ENCODE measurements around the gene TMEM47. TPM values are rescaled to one million over a fixed set of nuclear protein-coding genes. Genes with fewer than 3 reads are reported as not detected.

Gene TMEM47
- total RNA-seq (2021) (14.9 to 24.4 TPM (median 15.7 TPM) in 3 replicates), Bru-seq, nascent RNA (percentile 78 among the genes with signal in this experiment)
- long read RNA-seq, experiment 1, full-length matches to known transcripts = 145 of 162 reads
- long read RNA-seq, experiment 1, partial matches to known transcripts = 12 of 162 reads
- long read RNA-seq, experiment 1, other reads (novel, unspliced or antisense) = 5 of 162 reads
- long read RNA-seq, experiment 2, full-length matches to known transcripts = 20 of 40 reads
- long read RNA-seq, experiment 2, partial matches to known transcripts = 0 of 40 reads
- long read RNA-seq, experiment 2, other reads (novel, unspliced or antisense) = 20 of 40 reads
- long read RNA-seq, experiment 3, partial matches to known transcripts = 1 of 1 reads
- long read RNA-seq, experiment 3, other reads (novel, unspliced or antisense) = 0 of 1 reads

DNA sequence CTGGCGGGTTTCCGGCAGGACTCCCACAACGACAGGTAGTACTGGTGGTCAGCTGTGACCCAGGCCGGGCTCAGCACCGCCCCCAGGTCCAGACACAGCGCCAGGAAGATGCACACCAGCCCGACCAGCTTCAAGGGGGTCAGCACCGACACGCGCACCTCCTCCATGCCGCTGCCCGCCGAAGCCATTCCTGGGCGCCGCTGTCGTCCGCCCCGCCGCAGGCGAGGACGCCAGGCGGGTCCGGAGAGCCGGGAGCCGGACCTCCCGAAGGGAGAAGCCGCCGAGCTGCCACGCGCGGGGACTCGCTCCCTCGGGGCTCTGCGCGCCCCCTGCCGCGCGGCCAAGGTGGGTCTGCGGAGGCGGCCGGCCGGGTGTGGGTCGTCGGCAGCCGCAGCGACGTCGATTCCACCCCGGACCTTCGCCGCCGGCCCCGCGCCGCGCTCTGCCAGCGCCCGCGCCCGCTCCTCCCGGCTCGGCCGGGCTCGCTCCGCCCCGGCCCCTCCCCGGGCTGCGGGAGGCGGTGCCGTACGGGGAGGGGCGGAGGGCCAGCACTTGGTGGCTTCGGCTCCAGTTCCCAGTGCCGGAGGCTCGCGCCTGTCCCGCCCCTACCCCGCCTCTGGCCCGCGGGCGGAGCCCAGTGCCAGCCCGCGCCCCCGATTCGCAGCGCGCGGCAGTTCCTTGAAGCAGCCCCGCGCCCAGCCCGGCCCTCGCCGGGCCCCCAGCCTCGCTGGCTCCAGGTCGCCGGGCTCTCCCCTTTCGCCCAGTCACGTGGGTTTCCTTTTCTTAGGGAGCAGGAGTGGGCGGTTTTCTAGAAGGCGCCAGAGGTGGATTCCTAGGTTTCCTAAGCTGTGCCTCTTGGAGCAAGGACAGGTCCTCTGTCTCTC is at the start of gene TMEM47:
Gene TMEM47, minus strand, starts transcription at position 444 of the 884 bp plus-strand sequence. Its CDS starts 256 bp downstream, at position 188.
- H3K27me3 Mint-ChIP-seq (ENCODE audit: low read depth) = peaks cover 7% of the 10 kb centered on the region; the same call in 1 of the 2 replicates
- ATAC-seq (peak; percentile 92), DNase-seq (ENCODE audit: low spot score) (peak; percentile 84)
- POLR2A ChIA-PET = no interaction called here
- H3K4me1 Mint-ChIP-seq = peaks cover 37% of the 10 kb centered on the region
- peak within 1 kb of the TSS; percentile 32; the same call in 1 of the 2 replicates for H3K27ac Mint-ChIP-seq
- peaks cover 9% of the 10 kb centered on the region for H3K9me3 Mint-ChIP-seq
- peaks cover 8% of the 10 kb centered on the region; the same call in 1 of the 2 replicates for H3K36me3 Mint-ChIP-seq
- H3K4me3 Mint-ChIP-seq = peak within 1 kb of the TSS; percentile 93
- TF ChIP-seq, protein P1, sequence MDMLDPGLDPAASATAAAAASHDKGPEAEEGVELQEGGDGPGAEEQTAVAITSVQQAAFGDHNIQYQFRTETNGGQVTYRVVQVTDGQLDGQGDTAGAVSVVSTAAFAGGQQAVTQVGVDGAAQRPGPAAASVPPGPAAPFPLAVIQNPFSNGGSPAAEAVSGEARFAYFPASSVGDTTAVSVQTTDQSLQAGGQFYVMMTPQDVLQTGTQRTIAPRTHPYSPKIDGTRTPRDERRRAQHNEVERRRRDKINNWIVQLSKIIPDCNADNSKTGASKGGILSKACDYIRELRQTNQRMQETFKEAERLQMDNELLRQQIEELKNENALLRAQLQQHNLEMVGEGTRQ (CRISPR knock-in tag; IDR thresholded peaks at IDR 0.05) = peak; percentile 83
- TF ChIP-seq ZNF671 (CRISPR knock-in tag; IDR thresholded peaks at IDR 0.05) (no peak), ZNF121 (CRISPR knock-in tag; IDR thresholded peaks at IDR 0.05) (no peak), CREM (CRISPR knock-in tag; IDR thresholded peaks at IDR 0.05) (0 out of 2 replicates have a peak, but pooled peaks have one; percentile 12), ESRRA (CRISPR knock-in tag; IDR thresholded peaks at IDR 0.05; ENCODE audit: borderline replicate concordance) (no peak), CBFB (CRISPR knock-in tag; IDR thresholded peaks at IDR 0.05; ENCODE audit: low read depth) (no peak), JUN (CRISPR knock-in tag; IDR thresholded peaks at IDR 0.05) (no peak), SP1 (CRISPR knock-in tag; conservative IDR thresholded peaks at IDR 0.05) (peak; percentile 69)
- TF ChIP-seq, protein P2, sequence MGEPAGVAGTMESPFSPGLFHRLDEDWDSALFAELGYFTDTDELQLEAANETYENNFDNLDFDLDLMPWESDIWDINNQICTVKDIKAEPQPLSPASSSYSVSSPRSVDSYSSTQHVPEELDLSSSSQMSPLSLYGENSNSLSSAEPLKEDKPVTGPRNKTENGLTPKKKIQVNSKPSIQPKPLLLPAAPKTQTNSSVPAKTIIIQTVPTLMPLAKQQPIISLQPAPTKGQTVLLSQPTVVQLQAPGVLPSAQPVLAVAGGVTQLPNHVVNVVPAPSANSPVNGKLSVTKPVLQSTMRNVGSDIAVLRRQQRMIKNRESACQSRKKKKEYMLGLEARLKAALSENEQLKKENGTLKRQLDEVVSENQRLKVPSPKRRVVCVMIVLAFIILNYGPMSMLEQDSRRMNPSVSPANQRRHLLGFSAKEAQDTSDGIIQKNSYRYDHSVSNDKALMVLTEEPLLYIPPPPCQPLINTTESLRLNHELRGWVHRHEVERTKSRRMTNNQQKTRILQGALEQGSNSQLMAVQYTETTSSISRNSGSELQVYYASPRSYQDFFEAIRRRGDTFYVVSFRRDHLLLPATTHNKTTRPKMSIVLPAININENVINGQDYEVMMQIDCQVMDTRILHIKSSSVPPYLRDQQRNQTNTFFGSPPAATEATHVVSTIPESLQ (CRISPR knock-in tag; IDR thresholded peaks at IDR 0.05) = no peak
- TF ChIP-seq, protein P3, sequence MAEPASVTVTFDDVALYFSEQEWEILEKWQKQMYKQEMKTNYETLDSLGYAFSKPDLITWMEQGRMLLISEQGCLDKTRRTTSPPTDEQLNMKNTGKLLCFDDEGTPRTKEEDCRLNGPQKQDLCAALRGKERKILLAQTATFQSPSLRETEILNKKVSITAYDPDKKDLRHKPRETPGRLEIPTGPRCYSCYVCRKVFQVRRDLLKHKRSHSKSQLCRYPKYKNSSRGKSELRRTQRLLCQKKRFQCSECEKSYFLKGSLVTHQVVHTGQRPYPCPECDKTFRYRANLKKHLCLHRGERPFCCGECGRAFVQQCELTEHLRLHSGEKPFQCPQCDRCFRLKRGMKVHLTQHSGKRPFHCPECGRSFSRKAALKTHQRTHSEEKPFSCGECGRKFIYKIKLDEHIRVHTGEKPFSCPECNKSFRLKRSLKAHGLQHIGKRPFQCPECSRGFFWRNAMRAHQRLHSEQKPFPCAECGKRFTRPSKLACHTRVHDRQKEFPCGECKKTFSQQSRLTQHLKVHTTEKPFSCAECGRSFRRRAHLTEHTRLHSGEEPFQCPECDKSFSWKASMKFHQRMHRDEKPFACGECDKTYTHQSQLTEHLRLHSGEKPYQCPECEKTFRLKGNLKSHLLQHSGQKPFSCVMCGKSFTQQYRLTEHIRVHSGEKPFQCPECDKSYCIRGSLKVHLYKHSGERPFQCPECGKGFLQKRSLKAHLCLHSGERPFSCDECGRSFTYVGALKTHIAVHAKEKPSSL (CRISPR knock-in tag; conservative IDR thresholded peaks at IDR 0.05) = no peak
- TF ChIP-seq, protein P4, sequence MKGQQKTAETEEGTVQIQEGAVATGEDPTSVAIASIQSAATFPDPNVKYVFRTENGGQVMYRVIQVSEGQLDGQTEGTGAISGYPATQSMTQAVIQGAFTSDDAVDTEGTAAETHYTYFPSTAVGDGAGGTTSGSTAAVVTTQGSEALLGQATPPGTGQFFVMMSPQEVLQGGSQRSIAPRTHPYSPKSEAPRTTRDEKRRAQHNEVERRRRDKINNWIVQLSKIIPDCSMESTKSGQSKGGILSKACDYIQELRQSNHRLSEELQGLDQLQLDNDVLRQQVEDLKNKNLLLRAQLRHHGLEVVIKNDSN (CRISPR knock-in tag; IDR thresholded peaks at IDR 0.05) = peak; percentile 78
- CTCF ChIA-PET = interaction anchor here (1.0 kb wide), 1 partner anchor 19 kb away, joined by 3 read pairs; no protein-coding TSS in a partner anchor

DNA sequence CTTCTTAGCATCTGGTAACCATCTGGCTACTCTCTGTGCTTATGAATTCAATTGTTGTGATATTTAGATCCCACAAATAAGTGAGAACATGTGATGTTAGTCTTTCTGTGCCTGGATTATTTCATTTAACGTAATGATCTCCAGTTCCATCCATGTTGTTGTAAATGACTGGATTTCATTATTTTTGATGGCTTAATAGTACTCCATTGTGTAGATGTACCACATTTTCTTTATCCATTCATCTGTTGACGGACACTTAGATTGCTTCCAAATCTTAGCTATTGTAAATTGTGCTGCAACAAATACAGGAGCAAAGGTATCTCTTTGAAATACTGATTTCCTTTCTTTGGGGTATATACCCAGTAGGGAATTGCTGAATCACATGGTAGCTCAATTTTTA is 30.0 kb upstream of the TMEM47 start:
- CTCF ChIA-PET = no interaction called here
- no peak overlapping the region for H3K4me3 Mint-ChIP-seq
- H3K4me1 Mint-ChIP-seq = no peaks in the 10 kb centered on the region
- ATAC-seq = no peak
- no peak for TF ChIP-seq FOXP1 (CRISPR knock-in tag; IDR thresholded peaks at IDR 0.05; ENCODE audit: borderline replicate concordance)
- no peak for TF ChIP-seq HMGA2 (CRISPR knock-in tag; IDR thresholded peaks at IDR 0.05)
- no peak for TF ChIP-seq ZNF671 (CRISPR knock-in tag; IDR thresholded peaks at IDR 0.05)
- peaks cover 11% of the 10 kb centered on the region for H3K9me3 Mint-ChIP-seq
- H3K36me3 Mint-ChIP-seq = no peaks in the 10 kb centered on the region
- POLR2A ChIA-PET = no interaction called here
- H3K27me3 Mint-ChIP-seq (ENCODE audit: low read depth) = no peaks in the 10 kb centered on the region
- DNase-seq (ENCODE audit: low spot score) = no peak
- no peak overlapping the region for H3K27ac Mint-ChIP-seq

DNA sequence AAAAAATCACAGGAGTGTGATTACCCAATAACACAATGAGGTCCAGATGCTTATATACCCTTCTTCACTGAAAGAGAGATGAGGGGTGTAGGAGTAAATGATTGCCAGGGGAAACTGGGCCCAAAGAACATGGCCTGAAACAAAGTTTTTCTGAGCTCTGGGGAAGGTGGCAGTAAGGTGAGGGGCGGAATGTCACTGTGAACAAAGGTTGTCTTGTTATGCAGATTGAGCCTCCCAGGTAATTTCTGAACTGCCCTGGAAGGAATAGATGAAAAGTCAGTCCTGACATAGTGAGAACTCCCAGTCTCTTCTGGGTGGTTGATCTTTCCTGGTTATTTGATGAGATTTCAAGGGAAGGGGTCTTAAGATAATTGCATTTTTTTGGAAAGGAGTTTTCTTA is 2.5 kb upstream of the TMEM47 start:
- H3K9me3 Mint-ChIP-seq = peaks cover 9% of the 10 kb centered on the region
- H3K27ac Mint-ChIP-seq = peak overlapping the region; percentile 87; the same call in 1 of the 2 replicates
- ATAC-seq (no peak), DNase-seq (ENCODE audit: low spot score) (no peak)
- peaks cover 7% of the 10 kb centered on the region; the same call in 1 of the 2 replicates for H3K27me3 Mint-ChIP-seq (ENCODE audit: low read depth)
- H3K36me3 Mint-ChIP-seq = peaks cover 8% of the 10 kb centered on the region; the same call in 1 of the 2 replicates
- H3K4me3 Mint-ChIP-seq = no peak overlapping the region
- H3K4me1 Mint-ChIP-seq = peaks cover 21% of the 10 kb centered on the region
- CTCF ChIA-PET = no interaction called here
- POLR2A ChIA-PET = no interaction called here
- TF ChIP-seq NFE2L1 (CRISPR knock-in tag; IDR thresholded peaks at IDR 0.05) = no peak
- TF ChIP-seq FOXJ3 (CRISPR knock-in tag; IDR thresholded peaks at IDR 0.05; ENCODE audit: borderline replicate concordance) = no peak
- TF ChIP-seq JAZF1 (CRISPR knock-in tag; IDR thresholded peaks at IDR 0.05) = no peak
- TF ChIP-seq, protein P5, sequence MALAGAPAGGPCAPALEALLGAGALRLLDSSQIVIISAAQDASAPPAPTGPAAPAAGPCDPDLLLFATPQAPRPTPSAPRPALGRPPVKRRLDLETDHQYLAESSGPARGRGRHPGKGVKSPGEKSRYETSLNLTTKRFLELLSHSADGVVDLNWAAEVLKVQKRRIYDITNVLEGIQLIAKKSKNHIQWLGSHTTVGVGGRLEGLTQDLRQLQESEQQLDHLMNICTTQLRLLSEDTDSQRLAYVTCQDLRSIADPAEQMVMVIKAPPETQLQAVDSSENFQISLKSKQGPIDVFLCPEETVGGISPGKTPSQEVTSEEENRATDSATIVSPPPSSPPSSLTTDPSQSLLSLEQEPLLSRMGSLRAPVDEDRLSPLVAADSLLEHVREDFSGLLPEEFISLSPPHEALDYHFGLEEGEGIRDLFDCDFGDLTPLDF (CRISPR knock-in tag; IDR thresholded peaks at IDR 0.05) = no peak

Data from WTC11 (cell line).